Forelimb muscle (tissue), 1 donor: ENCODE data around the gene SERINC2. TPM values are rescaled to one million over a fixed set of nuclear protein-coding genes. Genes with fewer than 3 reads are reported as not detected.
"Not testable (repeated sequence)": the region's sequence is repeated elsewhere in the genome, so short reads cannot be mapped to it uniquely, and the experiment has no call there.

ENCODE experiments used
- DNase-seq: peaks from one replicate; pipeline ENCODE4 v3.0.0-alpha.2; 2013; ENCODE audit warnings: low read depth
- polyA plus RNA-seq: library from polyadenylated mRNA; unstranded; fragments of 120-200 nt; gene quantifications from one replicate; pipeline ENCODE4 v1.2.1, GENCODE V29; 2013; ENCODE audit not compliant: insufficient read length

Gene SERINC2
- polyA plus RNA-seq, 1 donor, result 35.3 TPM

- no peak for DNase-seq
Measured at GRCh38 chr1:31414980-31415370, 2.0 kb downstream of the SERINC2 start.

DNA sequence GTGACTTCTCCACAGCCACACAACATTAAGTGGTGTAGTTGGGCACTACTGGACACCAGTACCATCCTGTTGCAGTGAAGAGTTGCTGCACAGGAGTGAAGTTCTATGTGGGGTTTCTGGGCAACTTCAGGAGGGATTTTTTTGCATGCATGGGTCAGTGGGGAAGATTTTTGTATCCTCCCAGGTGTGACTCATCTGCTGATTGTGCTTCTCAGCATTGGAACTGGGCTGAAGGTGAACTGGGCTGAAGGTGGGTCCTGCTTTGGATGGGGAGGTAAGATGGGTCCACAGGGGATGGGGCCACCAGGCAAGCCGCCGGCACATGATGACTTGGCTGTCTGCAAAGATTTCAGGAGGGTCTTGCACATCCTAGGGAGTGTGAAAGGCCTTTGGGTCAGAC is 2.6 kb downstream of the SERINC2 start:
- DNase-seq, result no peak

DNA sequence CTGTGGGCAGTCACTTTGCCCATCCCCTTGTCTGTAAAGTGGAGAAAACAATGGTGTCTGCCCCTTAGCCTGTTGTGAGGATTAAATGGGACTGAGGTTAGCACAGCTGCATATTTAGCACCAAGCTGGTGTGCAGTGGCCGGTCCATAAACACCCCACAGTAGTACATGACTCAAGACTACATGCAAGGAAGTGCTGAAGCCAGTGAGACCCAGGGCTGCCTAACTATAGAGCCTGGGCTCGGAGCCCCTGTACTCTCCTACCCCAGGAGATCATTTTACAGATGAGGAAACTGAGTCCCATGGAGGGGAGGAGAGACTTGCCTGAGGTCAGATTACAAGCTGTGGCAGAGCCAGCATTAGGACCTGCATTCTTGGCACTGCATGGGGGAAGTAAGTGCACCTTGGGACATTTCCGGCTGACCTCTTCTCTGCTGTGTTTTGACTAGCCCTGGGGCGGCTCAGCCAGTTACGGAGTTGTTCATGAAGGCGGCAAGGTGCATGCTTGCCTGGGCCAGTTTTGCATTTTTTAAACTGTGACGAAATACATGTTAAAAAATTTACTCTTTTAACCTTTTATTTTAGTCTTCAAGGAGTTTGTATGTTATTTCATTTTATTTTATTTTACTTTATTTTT is 3.2 kb downstream of the SERINC2 start:
- no peak for DNase-seq

GRCh38 chr1:31417148-31417547 is 4.1 kb downstream of the SERINC2 start:
- no peak for DNase-seq

GRCh38 chr1:31418626-31419323 is 5.8 kb downstream of the SERINC2 start:
- no peak for DNase-seq

GRCh38 chr1:31420716-31421115 is 7.7 kb downstream of the SERINC2 start:
- no peak for DNase-seq

DNA sequence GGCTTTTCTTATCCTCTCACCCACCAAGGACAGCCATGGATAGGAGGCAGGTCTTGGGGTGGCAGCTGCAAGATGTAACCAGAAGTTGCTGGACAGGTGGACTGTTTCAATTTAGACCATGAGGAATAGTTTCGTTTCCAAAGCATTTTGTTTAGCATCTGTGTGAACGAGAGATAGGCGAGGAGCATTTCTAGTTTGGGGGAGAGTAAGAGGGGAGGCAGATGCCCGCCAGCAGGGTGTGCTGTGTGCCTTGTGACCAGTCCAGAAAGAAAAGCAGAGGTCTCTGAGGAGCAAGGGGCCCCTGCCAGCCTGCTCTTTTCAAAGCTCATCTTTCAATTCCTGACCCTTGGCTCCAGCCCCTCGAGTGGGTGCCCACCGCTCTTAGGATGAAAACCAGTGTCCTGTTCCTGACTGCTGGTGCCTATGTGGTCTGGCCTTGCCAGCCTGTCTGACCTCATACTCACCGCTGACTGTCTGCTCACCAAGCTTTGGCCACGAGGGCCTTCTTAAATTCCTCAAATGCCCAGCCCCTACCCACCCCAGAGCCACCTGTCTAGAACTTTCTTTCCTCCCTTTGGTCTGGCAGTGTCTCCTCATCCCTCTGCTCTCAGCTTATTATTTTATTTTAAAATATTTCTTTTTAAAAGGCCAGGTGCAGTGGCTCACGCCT is 8.5 kb downstream of the SERINC2 start:
- no peak for DNase-seq

DNA sequence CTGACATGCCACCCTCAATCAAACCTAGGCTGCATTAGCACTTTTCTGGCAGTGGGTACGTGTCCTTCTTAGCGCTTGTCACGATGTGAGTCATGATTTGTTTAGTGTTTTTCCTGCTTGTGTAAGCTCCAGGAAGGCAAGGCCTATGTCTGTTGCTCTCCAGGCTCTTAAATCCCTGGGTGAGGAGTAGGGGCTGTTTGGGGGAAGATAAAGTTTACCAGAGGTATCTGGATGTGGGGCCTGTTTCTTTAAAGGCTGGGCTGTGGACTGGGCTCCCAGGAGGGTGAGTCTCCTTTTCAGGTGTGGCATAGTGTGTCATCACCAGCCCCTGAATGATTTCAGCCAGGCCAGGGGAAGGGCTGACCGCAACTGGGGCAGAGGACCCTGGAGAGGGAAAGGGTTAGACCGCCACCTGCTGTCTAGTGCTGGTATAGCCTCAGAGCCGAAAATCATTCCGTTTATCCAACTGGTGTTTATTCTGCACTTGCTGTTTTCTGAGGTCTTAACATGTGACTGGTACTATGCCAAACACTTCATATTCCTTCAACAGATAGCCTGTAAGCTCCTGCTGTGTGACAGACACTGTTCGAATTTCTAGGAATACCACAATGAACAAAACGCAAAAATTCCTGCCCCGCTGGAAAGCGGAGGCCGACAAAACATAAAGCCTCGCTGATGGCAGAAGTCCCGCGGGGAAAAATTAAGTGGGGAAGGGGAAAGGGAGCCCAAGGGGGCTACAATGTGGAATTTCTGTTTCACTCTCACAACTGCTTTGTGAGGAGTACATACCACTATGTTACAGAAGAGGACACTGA is 9.7 kb downstream of the SERINC2 start:
- peak; percentile 19 for DNase-seq

GRCh38 chr1:31423418-31423947 is 10.5 kb downstream of the SERINC2 start:
- DNase-seq, result no peak

DNA sequence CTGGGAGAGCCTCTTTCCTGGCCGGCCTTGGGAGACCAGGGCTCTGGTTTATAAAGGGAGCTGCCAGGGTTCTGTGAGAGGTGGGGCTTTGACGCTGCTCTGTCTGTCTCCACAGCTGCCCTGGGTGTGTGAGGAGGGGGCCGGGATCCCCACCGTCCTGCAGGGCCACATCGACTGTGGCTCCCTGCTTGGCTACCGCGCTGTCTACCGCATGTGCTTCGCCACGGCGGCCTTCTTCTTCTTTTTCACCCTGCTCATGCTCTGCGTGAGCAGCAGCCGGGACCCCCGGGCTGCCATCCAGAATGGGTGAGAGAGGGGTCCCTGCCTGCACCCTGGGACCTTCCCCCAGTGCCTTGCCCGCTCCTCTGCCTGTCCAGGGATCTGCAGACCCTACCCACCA is 11.6 kb downstream of the SERINC2 start:
- no peak for DNase-seq

DNA sequence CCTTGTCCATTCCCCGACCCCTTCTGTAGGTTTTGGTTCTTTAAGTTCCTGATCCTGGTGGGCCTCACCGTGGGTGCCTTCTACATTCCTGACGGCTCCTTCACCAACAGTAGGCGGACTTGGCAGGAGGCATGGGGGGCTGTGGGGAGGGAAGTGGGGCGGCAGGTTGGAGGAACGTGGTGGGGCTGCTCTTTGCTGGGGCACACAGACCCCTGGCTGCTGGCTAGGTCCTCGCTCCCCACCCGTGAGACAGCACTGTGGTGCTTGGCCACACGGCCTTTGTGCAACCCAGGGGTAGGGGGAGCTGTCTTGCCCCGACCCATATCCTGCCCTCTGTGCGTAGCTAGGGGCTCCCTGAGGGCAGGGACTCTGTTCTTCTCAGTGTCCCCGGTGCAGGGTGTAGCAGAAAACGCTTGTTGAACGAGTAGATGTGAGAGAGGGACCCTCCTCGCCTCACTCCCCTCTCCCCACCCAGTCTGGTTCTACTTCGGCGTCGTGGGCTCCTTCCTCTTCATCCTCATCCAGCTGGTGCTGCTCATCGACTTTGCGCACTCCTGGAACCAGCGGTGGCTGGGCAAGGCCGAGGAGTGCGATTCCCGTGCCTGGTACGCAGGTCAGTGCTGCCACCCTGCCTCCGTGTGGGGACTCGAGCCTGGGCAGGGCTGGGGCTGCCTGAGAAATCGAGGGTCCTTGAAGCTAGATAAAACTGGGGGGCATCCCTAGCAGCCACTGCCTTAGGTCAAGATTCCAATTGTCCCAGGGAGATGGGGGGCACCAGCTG is 12.5 kb downstream of the SERINC2 start:
- DNase-seq, result no peak

- DNase-seq, result no peak
Measured at GRCh38 chr1:31426249-31426922, 13.4 kb downstream of the SERINC2 start.

DNA sequence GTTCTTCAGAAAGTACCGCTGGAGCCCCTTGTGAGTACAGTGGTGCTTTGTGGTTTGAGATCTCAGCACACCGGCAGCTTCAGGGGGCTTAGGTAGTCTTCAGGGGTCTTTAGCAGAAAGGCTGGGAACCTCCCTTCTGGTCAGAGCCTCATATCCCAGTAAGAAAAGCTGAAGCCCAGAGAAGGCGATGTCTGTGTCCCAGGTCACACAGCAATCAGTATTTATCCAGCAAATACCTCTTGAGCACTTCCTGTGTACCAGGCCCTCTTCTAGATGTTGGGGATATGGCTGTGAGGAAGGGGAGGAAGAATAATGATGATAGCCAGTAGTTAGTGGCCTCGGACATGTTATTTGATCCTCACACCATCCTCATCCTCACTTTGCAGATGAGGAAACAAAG is 14.3 kb downstream of the SERINC2 start:
- no peak for DNase-seq

DNA sequence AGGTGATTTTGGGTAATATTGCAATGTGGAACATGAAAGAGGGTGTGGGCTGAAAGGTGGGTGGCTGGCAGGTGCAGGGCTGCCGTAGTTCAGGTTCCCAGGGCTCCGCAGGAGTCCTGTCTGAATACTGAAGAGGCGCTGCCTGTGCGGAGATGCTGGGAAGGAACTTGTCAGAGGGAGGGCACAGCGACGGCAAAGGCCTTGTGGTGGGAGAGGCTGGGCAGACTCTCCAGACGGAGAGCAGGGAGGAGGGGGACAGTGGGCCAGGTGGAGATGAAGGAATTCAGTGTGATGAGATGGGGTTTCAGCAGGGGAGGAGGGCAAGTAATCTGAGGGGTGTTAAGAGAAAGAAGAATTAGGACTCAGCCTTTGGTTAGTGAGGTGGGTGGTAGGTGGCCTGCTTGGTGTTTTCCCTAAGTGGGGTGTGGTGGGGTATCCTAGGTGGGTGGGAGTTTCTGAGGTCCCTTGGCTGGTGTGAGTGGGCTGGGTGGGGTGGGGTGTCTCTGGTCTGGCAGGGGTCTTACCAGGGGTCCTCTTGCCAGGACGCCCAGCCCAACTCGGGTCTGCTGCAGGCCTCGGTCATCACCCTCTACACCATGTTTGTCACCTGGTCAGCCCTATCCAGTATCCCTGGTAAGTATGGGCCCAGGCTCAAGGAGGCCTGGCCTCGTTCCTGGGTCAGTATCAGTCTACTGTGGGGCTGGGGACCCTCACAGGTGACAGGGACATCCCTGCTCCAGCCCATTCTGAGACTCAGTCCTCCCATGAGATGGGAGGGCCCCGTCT is 15.6 kb downstream of the SERINC2 start:
- DNase-seq, result no peak

GRCh38 chr1:31429583-31429982 is 16.6 kb downstream of the SERINC2 start:
- DNase-seq, result no peak

DNA sequence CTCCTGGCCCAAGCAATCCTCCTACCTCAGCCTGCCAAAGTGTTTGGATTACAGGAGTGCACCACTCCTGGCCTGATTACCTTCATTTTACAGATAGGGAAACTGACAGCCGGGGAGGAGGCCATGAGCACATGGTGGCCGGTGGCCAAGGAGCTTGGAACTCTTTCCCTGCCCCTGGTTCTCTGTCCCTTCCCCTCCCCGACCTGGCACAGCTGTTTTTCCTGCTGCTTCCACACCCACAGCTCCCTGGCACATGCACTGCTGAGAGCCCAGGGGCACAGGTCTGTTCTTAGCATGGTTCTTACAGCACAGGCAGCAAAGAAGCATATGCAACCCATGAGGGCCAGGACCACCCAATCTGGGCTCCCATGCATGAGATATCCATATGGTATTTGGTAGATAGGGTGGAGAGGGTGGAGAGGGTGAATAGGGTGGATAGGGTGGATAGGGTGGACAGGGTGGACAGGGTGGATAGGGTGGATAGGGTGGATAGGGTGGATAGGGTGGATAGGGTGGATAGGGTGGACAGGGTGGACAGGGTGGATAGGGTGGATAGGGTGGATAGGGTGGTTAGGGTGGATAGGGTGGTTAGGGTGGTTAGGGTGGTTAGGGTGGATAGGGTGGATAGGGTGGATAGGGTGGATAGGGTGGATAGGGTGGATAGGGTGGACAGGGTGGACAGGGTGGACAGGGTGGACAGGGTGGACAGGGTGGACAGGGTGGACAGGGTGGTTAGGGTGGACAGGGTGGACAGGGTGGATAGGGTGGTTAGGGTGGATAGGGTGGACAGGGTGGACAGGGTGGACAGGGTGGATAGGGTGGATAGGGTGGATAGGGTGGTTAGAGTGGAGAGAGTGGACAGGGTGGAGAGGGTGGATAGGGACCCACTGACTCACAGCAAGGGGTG is 18.6 kb downstream of the SERINC2 start:
- not testable (repeated sequence) for DNase-seq

GRCh38 chr1:31432592-31433395 is 19.8 kb downstream of the SERINC2 start:
- no peak for DNase-seq

GRCh38 chr1:31433396-31433930 is 20.4 kb downstream of the SERINC2 start:
- no peak for DNase-seq
